GM18870 (cell line): ENCODE data around the gene TFF1.

Experiments
- ATAC-seq: cut with Tn5 transposase; IDR thresholded peaks from one replicate; pipeline ENCODE4 v1.9.1; 2021; ENCODE audit warnings: moderate library complexity; ENCODE audit not compliant: unreplicated experiment

TFF1 gene

GRCh38 chr21:42398436-42399028, 32.2 kb upstream of the TFF1 start:
- no peak for ATAC-seq

GRCh38 chr21:42397746-42398394, 31.5 kb upstream of the TFF1 start:
- no peak for ATAC-seq

- ATAC-seq, result no peak
These were observed 30.7 kb upstream of the TFF1 start for GRCh38 chr21:42396799-42397745.

GRCh38 chr21:42395905-42396651, 29.7 kb upstream of the TFF1 start, which contains the start of gene TMPRSS3:
TSS of gene TMPRSS3 (minus strand) at chr21:42396052. CDS start at chr21:42395417, 635 bp downstream.
- ATAC-seq, result no peak

- no peak for ATAC-seq
These were observed 29.0 kb upstream of the TFF1 start for GRCh38 chr21:42395302-42395701.

GRCh38 chr21:42393443-42393950, 27.2 kb upstream of the TFF1 start:
- ATAC-seq, result no peak

GRCh38 chr21:42392731-42393442, 26.6 kb upstream of the TFF1 start:
- peak; percentile 60 for ATAC-seq

GRCh38 chr21:42391297-42391696, 25.0 kb upstream of the TFF1 start:
- ATAC-seq, result no peak

GRCh38 chr21:42390696-42391095, 24.4 kb upstream of the TFF1 start:
- ATAC-seq, result no peak

- ATAC-seq, result no peak
These were observed 23.9 kb upstream of the TFF1 start for GRCh38 chr21:42390193-42390592.

- ATAC-seq, result no peak
These were observed 23.1 kb upstream of the TFF1 start for GRCh38 chr21:42389449-42389835.

GRCh38 chr21:42388740-42389448, 22.6 kb upstream of the TFF1 start:
- no peak for ATAC-seq

GRCh38 chr21:42387843-42388340, 21.6 kb upstream of the TFF1 start:
- no peak for ATAC-seq

GRCh38 chr21:42387164-42387563, 20.8 kb upstream of the TFF1 start:
- ATAC-seq, result no peak

GRCh38 chr21:42386034-42386591, 19.8 kb upstream of the TFF1 start:
- no peak for ATAC-seq

- ATAC-seq, result no peak
These were observed 19.3 kb upstream of the TFF1 start for GRCh38 chr21:42385619-42386018.

GRCh38 chr21:42384989-42385388, 18.7 kb upstream of the TFF1 start:
- no peak for ATAC-seq

GRCh38 chr21:42384156-42384945, 18.0 kb upstream of the TFF1 start:
- ATAC-seq, result no peak
